Naive thymus-derived CD4-positive, alpha-beta T cell (primary cell): ENCODE data around the gene ZNF428. TPM values are rescaled to one million over a fixed set of nuclear protein-coding genes. Genes with fewer than 3 reads are reported as not detected.

ENCODE experiments used
- ATAC-seq: fragments of 150-1000 bp; cut with Tn5 transposase; 2 replicates; pipeline ENCODE4 v1.10.0; 2021; ENCODE audit warnings: mild to moderate bottlenecking, moderate library complexity
- CTCF ChIA-PET: fragments of 350-600 bp; sonication (Branson Sonifier 250); formaldehyde crosslinking; loops from one replicate; lab custom pipeline; 2021; ENCODE audit warnings: antibody characterized with exemption; lab: Charles Lee
- POLR2A ChIA-PET: fragments of 350-600 bp; sonication (Branson Sonifier 250); formaldehyde crosslinking; loops from one replicate; lab custom pipeline; 2021; ENCODE audit warnings: antibody characterized with exemption, inconsistent platforms; lab: Charles Lee
- DNase-seq, 9 donors: peaks; one replicate each; pipeline versions ENCODE4 v3.0.0 to v3.0.0-alpha.2; 2020 to 2022; ENCODE audit warnings: mixed read lengths in 1 of 9
- H3K27ac ChIP-seq: one replicate; pipeline ENCODE4 v1.7.0; 2013; ENCODE audit warnings: mild to moderate bottlenecking, low read depth, low read length, moderate library complexity
- H3K27me3 ChIP-seq, 2 donors: one replicate each; pipeline ENCODE4 v1.7.0; 2013; ENCODE audit warnings: low read length in 2 of 2, mild to moderate bottlenecking in 2 of 2, moderate library complexity in 2 of 2; ENCODE audit not compliant: control insufficient read depth in 2 of 2, insufficient read depth in 2 of 2
- H3K36me3 ChIP-seq, 3 experiments: 1 replicate in 2 of 3; 2 replicates in 1 of 3; pipeline ENCODE4 v1.7.0; 2013; ENCODE audit warnings: low read length in 3 of 3, mild to moderate bottlenecking in 3 of 3, moderate library complexity in 1 of 3; ENCODE audit not compliant: insufficient read depth in 3 of 3, control insufficient read depth in 2 of 3
- H3K4me1 ChIP-seq, 2 donors: one replicate each; pipeline ENCODE4 v1.7.0; 2013; ENCODE audit warnings: low read length in 2 of 2, mild to moderate bottlenecking in 2 of 2, moderate library complexity in 1 of 2; ENCODE audit not compliant: control insufficient read depth in 2 of 2, insufficient read depth in 2 of 2
- H3K4me3 ChIP-seq: 2 replicates; pipeline ENCODE4 v1.7.0; 2013; ENCODE audit warnings: mild to moderate bottlenecking, low read length
- H3K9me3 ChIP-seq, 3 experiments: 1 replicate in 2 of 3; 2 replicates in 1 of 3; pipeline ENCODE4 v1.7.0; 2013; ENCODE audit warnings: low read length in 3 of 3; ENCODE audit not compliant: control insufficient read depth in 2 of 3
- H3K27ac Mint-ChIP-seq, 9 donors: one replicate each; pipeline ENCODE4 v1.8.0; 2020 to 2022; ENCODE audit warnings: mixed read lengths in 9 of 9, mild to moderate bottlenecking in 8 of 9, moderate library complexity in 5 of 9, inconsistent platforms in 2 of 9
- H3K27me3 Mint-ChIP-seq, 5 donors: one replicate each; pipeline ENCODE4 v1.8.0; 2021 to 2022; ENCODE audit warnings: mixed read lengths in 5 of 5, mild to moderate bottlenecking in 1 of 5
- H3K36me3 Mint-ChIP-seq, 5 donors: one replicate each; pipeline ENCODE4 v1.8.0; 2020 to 2022; ENCODE audit warnings: mixed read lengths in 5 of 5, mild to moderate bottlenecking in 3 of 5, inconsistent platforms in 1 of 5
- H3K4me1 Mint-ChIP-seq, 7 donors: one replicate each; pipeline ENCODE4 v1.8.0; 2020 to 2022; ENCODE audit warnings: mixed read lengths in 7 of 7, mild to moderate bottlenecking in 3 of 7, inconsistent platforms in 1 of 7
- H3K4me3 Mint-ChIP-seq, 10 donors: one replicate each; pipeline ENCODE4 v1.8.0; 2020 to 2022; ENCODE audit warnings: mild to moderate bottlenecking in 10 of 10, mixed read lengths in 10 of 10, moderate library complexity in 6 of 10, inconsistent platforms in 2 of 10
- H3K9me3 Mint-ChIP-seq, 11 donors: one replicate each; pipeline ENCODE4 v1.8.0; 2020 to 2022; ENCODE audit warnings: mixed read lengths in 11 of 11, mild to moderate bottlenecking in 4 of 11, inconsistent platforms in 1 of 11, moderate library complexity in 1 of 11
- intact Hi-C, 2 donors: fragments of 100-400 bp; cut with micrococcal nuclease; formaldehyde crosslinking; loops; one replicate each; pipeline ENCODE4 v1.15.1; 2023
- polyA plus RNA-seq, 2 donors: library from polyadenylated mRNA; unstranded; fragments of 300-500 nt; fragmentation: Illumina TruSeq; gene quantifications; one replicate each; pipeline ENCODE4 v1.2.3, GENCODE V29; 2021
- total RNA-seq, 6 experiments: library from RNA in 5 of 6; stranded (reverse) in 5 of 6; gene quantifications; 1 replicate in 5 of 6; 2 replicates in 1 of 6; pipeline ENCODE4 v1.2.3 and lab custom pipeline; 2021 to 2026

Gene ZNF428
- total and polyA plus RNA-seq, 7 experiments from 2014 or later, result 13.1 to 29.1 (median 25.5) TPM

DNA sequence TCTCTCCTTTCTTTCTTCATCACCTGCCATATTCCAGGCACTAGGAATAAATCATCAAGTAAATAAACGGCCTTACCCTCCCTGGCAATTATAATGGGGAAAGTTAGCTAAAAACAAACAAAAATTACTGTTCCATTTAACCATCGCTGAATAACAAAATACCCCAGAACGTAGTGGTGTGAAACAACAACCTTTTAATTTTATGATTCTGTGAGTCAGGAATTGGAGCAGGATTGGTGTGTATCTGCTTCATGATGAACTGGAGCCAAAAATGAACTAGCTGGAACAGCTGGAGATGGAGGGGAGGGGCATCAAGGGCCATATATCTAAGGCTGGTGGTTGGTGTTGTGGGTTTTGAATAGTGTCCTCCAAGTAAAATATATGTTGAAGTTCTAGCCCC lies 23.9 kb upstream of the ZNF428 start:
- Histone ChIP-seq H3K27ac (no peak overlapping the region), H3K27me3 (peaks cover 4 to 8% of the 10 kb centered on the region in 2 donors), H3K9me3 (no peaks in the 10 kb centered on the region), H3K4me1 (peaks cover 0 to 6% of the 10 kb centered on the region in 2 donors), H3K36me3 (no peaks in the 10 kb centered on the region), H3K4me3 (no peak overlapping the region)
- peaks cover 0 to 4% (median 0%) of the 10 kb centered on the region in 11 donors for H3K9me3 Mint-ChIP-seq
- peaks cover 5 to 29% (median 16%) of the 10 kb centered on the region in 5 donors for H3K27me3 Mint-ChIP-seq
- H3K4me3 Mint-ChIP-seq, result no peak overlapping the region
- H3K36me3 Mint-ChIP-seq, result peaks cover 0 to 15% (median 10%) of the 10 kb centered on the region in 5 donors
- H3K4me1 Mint-ChIP-seq, result peaks cover 12 to 24% (median 14%) of the 10 kb centered on the region in 7 donors
- ChIA-PET POLR2A (no interaction called here), CTCF (no interaction called here)
- no peak overlapping the region for H3K27ac Mint-ChIP-seq
- DNase-seq, result no peak
- intact Hi-C loops, result no loop called here
- no peak for ATAC-seq

DNA sequence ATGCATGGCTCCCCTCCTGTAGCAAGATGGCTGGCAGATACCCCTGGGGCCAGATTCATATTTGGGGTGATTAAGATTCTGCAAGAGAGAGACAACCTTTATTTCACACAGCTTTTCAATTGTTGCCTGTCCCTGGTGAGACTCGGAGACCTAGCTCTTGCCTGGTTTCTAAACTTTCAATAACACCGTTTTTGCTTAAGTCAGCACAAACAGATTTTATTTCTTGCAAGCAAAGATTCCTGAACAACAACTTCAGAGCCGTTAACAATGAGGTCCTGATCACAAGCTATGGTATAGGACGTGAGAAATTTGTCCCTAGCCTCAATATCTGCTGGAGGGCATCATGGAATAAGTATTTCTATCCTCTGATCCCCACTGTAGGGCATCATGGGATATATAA lies 23.1 kb upstream of the ZNF428 start:
- no peaks in the 10 kb centered on the region for H3K9me3 ChIP-seq
- H3K36me3 ChIP-seq, result no peaks in the 10 kb centered on the region
- H3K4me3 ChIP-seq, result no peak overlapping the region
- no peak for ATAC-seq
- no peak for DNase-seq
- Mint-ChIP-seq H3K4me3 (peak overlapping the region in 1 of 10 donors; percentile 48), H3K9me3 (peaks cover 0 to 4% (median 0%) of the 10 kb centered on the region in 11 donors), H3K36me3 (peaks cover 0 to 10% (median 5%) of the 10 kb centered on the region in 5 donors), H3K4me1 (peaks cover 12 to 28% (median 15%) of the 10 kb centered on the region in 7 donors), H3K27ac (no peak overlapping the region), H3K27me3 (peaks cover 9 to 36% (median 23%) of the 10 kb centered on the region in 5 donors)
- no peak overlapping the region for H3K27ac ChIP-seq
- peaks cover 0 to 6% of the 10 kb centered on the region in 2 donors for H3K4me1 ChIP-seq
- intact Hi-C loops, result no loop called here
- peaks cover 4 to 8% of the 10 kb centered on the region in 2 donors for H3K27me3 ChIP-seq
- CTCF ChIA-PET, result interaction anchor here (1.6 kb wide), 1 partner anchor 13 kb away, joined by 3 read pairs; no protein-coding TSS in a partner anchor
- POLR2A ChIA-PET, result interaction anchor here (0.6 to 0.7 kb wide), 3 partner anchors 68 to 210 kb away, joined by 3 to 7 read pairs (median 3); partner anchors contain the start of gene XRCC1

DNA sequence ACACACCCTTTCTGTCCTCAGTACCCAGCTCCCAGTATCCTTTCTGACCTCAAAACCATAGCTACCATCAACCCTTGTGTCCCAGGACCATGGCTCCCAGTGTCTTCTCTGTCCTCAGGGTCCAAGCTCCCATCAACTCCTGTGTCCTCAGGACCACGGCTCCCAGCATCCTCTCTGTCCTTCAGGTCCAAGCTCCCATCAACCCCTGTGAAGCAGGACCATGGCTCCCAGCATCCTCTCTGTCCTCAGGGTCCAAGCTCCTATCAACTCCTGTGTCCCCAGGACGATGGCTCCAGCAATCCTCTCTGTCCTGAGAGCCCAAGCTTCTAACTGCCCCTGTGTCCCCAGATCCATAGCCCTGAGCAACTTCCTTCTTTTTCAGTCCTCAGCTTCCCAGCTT lies 21.9 kb upstream of the ZNF428 start:
- no peak for ATAC-seq
- H3K4me1 ChIP-seq, result peaks cover 0 to 6% of the 10 kb centered on the region in 2 donors
- Mint-ChIP-seq H3K27ac (peak overlapping the region in 5 of 9 donors; percentile 10 to 56 (median 29)), H3K36me3 (peaks cover 0 to 3% (median 3%) of the 10 kb centered on the region in 5 donors), H3K27me3 (peaks cover 13 to 44% (median 30%) of the 10 kb centered on the region in 5 donors), H3K4me1 (peaks cover 12 to 28% (median 15%) of the 10 kb centered on the region in 7 donors), H3K9me3 (peaks cover 0 to 2% (median 0%) of the 10 kb centered on the region in 11 donors), H3K4me3 (peak overlapping the region; percentile 44 to 89 (median 66))
- no peaks in the 10 kb centered on the region for H3K36me3 ChIP-seq
- no peak overlapping the region for H3K4me3 ChIP-seq
- intact Hi-C loops, result no loop called here
- POLR2A ChIA-PET, result interaction anchor here (0.5 to 0.7 kb wide), 2 partner anchors 28 to 116 kb away, joined by 3 read pairs; no protein-coding TSS in a partner anchor
- CTCF ChIA-PET, result interaction anchor here (0.8 to 1.6 kb wide), 2 partner anchors 12 to 86 kb away, joined by 3 to 4 read pairs; no protein-coding TSS in a partner anchor
- no peak for DNase-seq
- H3K27ac ChIP-seq, result no peak overlapping the region
- peaks cover 4 to 8% of the 10 kb centered on the region in 2 donors for H3K27me3 ChIP-seq
- H3K9me3 ChIP-seq, result no peaks in the 10 kb centered on the region

DNA sequence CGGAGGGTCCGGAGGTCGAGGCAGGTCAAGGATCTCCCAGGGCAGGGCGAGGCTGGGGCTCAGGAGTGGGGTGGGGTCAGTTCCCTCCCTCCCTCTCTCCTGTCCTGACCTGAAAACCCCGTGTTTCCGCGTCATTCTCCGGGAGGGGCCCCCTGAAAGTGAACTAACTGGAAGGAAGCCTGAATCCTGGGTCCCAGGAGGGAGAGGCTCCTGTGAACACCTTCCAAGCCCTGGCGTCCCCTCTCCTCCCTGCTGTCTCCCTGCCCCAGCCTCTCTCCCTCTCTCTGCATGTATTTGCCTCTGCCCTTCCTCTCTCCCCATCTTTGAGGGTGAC lies 21.0 kb upstream of the ZNF428 start:
- CTCF ChIA-PET, result no interaction called here
- Mint-ChIP-seq H3K36me3 (no peaks in the 10 kb centered on the region), H3K9me3 (no peaks in the 10 kb centered on the region), H3K27ac (peak overlapping the region in 5 of 9 donors; percentile 22 to 92 (median 42)), H3K4me3 (peak overlapping the region; percentile 74 to 89 (median 83)), H3K27me3 (peaks cover 13 to 48% (median 30%) of the 10 kb centered on the region in 5 donors), H3K4me1 (peaks cover 12 to 28% (median 15%) of the 10 kb centered on the region in 7 donors)
- intact Hi-C loops, result loop anchor here in 1 of 2 donors (1.0 kb wide), 2 partner anchors 21 to 28 kb away; partner anchors contain the start of gene ZNF428
- Histone ChIP-seq H3K27ac (no peak overlapping the region), H3K4me1 (peaks cover 0 to 6% of the 10 kb centered on the region in 2 donors), H3K4me3 (peak overlapping the region; percentile 61), H3K36me3 (no peaks in the 10 kb centered on the region), H3K27me3 (peaks cover 4 to 8% of the 10 kb centered on the region in 2 donors), H3K9me3 (no peaks in the 10 kb centered on the region)
- DNase-seq, result no peak
- POLR2A ChIA-PET, result no interaction called here
- ATAC-seq, result no peak

DNA sequence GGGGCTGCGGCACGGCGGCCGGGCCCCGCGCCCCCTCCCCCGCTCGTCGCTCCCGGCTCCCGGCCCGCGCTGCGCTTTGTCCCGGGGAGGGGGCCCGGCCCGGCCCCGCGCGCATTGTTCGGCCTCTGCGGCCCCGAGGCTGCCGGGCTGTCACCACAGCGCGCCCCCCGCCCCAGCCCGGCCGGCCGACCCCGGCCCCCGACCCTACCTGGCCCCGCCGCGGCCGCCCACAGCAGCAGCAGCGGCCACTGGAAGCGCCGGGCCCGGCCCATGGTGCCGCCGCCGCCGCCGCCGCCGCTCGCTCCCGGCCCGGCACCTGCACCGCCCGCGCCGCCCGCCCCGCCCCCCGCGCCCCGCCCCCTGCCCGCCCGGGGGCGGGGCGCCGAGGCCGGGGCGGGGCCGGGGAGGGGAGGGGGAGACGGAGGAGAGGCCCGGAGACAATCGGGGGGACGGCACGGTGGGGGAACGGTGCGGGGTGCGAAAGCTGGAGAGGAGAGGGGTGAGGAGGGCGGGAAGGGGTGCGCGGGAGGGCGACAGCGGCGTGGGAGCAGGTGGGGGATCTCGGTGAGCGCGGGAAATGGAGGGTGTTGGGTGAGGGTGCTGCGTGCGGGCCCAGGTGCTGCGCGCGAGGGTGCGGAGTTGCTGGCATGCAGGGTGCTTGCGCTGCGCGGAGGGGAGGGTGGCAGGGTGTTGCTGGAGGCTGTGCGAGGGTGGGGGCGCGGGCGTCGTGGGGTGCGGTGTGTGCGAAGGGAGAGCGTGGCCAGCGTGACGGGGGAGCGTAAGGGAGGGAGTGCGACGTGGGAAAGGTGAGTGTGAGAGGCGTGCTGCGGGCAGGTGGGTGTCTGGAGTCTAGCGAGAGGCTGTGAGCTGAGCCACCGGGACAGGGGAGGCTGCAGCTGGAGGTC lies 20.3 kb upstream of the ZNF428 start, which contains the start of gene CADM4:
TSS of gene CADM4 (minus strand) at position 332 of the 905 bp plus-strand sequence. CDS start at position 272, 60 bp downstream.
- Mint-ChIP-seq H3K9me3 (no peaks in the 10 kb centered on the region), H3K4me1 (peaks cover 12 to 28% (median 15%) of the 10 kb centered on the region in 7 donors), H3K27me3 (peaks cover 13 to 52% (median 30%) of the 10 kb centered on the region in 5 donors), H3K4me3 (peak within 1 kb of the TSS; percentile 76 to 93 (median 84)), H3K27ac (peak within 1 kb of the TSS in 8 of 9 donors; percentile 2 to 92 (median 48)), H3K36me3 (no peaks in the 10 kb centered on the region)
- DNase-seq (peak; percentile 42 to 70 (median 57)), ATAC-seq (peak; percentile 91)
- H3K4me1 ChIP-seq, result peaks cover 0 to 6% of the 10 kb centered on the region in 2 donors
- H3K27ac ChIP-seq, result peak within 1 kb of the TSS; percentile 49
- H3K27me3 ChIP-seq, result peaks cover 4 to 8% of the 10 kb centered on the region in 2 donors
- CTCF ChIA-PET, result no interaction called here
- peak within 1 kb of the TSS; percentile 61 for H3K4me3 ChIP-seq
- H3K36me3 ChIP-seq, result no peaks in the 10 kb centered on the region
- POLR2A ChIA-PET, result no interaction called here
- intact Hi-C loops, result loop anchor here in 1 of 2 donors (1.0 kb wide), 2 partner anchors 20 to 29 kb away; partner anchors contain the start of gene ZNF428
- no peaks in the 10 kb centered on the region for H3K9me3 ChIP-seq

DNA sequence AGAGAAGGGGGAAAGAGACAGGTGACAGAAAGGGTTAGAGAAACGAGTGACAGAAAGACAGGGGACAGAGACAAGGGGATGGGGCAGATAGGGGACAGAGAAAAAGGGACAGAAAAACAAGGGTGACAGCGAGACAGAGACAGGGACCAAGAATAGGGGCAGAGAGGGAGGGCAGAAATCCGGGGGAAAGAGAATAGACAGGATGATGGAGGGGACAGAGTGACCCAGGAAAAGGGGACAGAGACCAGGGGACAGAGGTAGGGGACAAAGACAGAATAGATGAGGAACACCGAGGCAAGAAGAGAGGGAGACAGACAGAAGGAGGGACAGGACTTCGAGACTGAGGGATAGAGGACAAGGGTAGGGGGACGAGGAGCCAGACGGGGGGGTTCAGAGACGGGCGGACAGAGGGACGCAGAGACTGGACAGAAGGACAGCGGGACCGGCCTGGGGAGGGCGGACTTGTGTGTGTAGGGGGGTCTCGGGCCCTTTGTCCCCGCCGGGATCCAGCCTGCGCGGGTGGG lies 19.6 kb upstream of the ZNF428 start:
- Histone ChIP-seq H3K27ac (no peak overlapping the region), H3K9me3 (no peaks in the 10 kb centered on the region), H3K4me1 (peaks cover 0 to 6% of the 10 kb centered on the region in 2 donors), H3K4me3 (no peak overlapping the region), H3K36me3 (no peaks in the 10 kb centered on the region), H3K27me3 (peaks cover 4 to 8% of the 10 kb centered on the region in 2 donors)
- Mint-ChIP-seq H3K4me3 (peak overlapping the region; percentile 68 to 93 (median 82)), H3K27ac (peak overlapping the region in 8 of 9 donors; percentile 1 to 90 (median 32)), H3K27me3 (peaks cover 13 to 52% (median 30%) of the 10 kb centered on the region in 5 donors), H3K4me1 (peaks cover 12 to 28% (median 15%) of the 10 kb centered on the region in 7 donors), H3K9me3 (no peaks in the 10 kb centered on the region), H3K36me3 (no peaks in the 10 kb centered on the region)
- intact Hi-C loops, result no loop called here
- DNase-seq (no peak), ATAC-seq (no peak)
- ChIA-PET CTCF (no interaction called here), POLR2A (no interaction called here)
